ENCODE measurements around the gene ITLN1. TPM values are rescaled to one million over a fixed set of nuclear protein-coding genes. Genes with fewer than 3 reads are reported as not detected.

The ITLN1 gene
- total RNA-seq, 1 donor from 2014 or later, result not detected

DNA sequence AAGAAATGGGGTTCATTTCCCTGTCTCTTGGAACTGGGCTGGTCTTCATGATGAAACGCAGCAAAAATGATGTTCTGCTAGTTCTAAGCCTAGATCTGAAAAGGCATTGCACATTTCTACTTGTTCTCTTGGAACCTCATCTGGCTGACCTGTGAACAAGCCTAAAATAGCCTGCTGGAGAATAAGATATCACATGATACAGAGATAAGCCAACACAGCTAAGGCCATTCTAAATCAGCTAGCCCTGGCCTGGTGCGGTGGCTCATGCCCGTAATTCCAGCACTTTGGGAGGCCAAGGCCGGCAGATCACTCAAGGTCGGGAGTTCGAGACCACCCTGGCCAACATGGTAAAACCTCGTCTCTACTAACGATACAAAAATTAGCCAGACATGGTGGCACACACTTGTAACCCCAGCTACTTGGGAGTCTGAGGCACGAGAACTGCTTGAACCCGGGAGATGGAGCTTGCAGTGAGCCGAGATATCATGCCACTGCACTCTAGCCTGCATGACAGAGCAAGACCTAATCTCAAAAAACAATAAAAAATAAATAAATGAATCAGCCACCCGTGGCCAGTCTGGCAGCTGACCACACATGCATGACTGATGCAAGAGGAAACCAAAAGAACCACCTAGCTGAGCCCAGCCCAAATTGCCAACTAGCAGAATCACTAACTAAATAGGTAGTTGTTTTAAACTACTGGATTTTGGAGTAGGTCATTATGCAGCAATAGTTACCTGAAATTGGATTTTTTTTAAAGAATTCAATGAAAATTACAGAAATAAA, 40.3 kb downstream of the ITLN1 start:
- no peaks in the 10 kb centered on the region for H3K9me3 Mint-ChIP-seq (ENCODE audit: unreplicated experiment)
- no peaks in the 10 kb centered on the region for H3K4me1 Mint-ChIP-seq (ENCODE audit: unreplicated experiment)
- no peak overlapping the region for H3K4me3 Mint-ChIP-seq (ENCODE audit: unreplicated experiment)
- H3K27me3 Mint-ChIP-seq (ENCODE audit: unreplicated experiment), result peaks cover 2% of the 10 kb centered on the region
- H3K36me3 Mint-ChIP-seq (ENCODE audit: unreplicated experiment), result no peaks in the 10 kb centered on the region
- DNase-seq (ENCODE audit: extremely low spot score, unreplicated experiment), result peak; percentile 27
- TF ChIP-seq, protein P1, sequence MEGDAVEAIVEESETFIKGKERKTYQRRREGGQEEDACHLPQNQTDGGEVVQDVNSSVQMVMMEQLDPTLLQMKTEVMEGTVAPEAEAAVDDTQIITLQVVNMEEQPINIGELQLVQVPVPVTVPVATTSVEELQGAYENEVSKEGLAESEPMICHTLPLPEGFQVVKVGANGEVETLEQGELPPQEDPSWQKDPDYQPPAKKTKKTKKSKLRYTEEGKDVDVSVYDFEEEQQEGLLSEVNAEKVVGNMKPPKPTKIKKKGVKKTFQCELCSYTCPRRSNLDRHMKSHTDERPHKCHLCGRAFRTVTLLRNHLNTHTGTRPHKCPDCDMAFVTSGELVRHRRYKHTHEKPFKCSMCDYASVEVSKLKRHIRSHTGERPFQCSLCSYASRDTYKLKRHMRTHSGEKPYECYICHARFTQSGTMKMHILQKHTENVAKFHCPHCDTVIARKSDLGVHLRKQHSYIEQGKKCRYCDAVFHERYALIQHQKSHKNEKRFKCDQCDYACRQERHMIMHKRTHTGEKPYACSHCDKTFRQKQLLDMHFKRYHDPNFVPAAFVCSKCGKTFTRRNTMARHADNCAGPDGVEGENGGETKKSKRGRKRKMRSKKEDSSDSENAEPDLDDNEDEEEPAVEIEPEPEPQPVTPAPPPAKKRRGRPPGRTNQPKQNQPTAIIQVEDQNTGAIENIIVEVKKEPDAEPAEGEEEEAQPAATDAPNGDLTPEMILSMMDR (IDR thresholded peaks at IDR 0.05), result no peak
- H3K27ac Mint-ChIP-seq (ENCODE audit: unreplicated experiment), result no peak overlapping the region

- no peaks in the 10 kb centered on the region for H3K36me3 Mint-ChIP-seq (ENCODE audit: unreplicated experiment)
- TF ChIP-seq, protein P1 (IDR thresholded peaks at IDR 0.05), result no peak
- H3K27me3 Mint-ChIP-seq (ENCODE audit: unreplicated experiment), result peaks cover 2% of the 10 kb centered on the region
- H3K4me1 Mint-ChIP-seq (ENCODE audit: unreplicated experiment), result no peaks in the 10 kb centered on the region
- DNase-seq (ENCODE audit: extremely low spot score, unreplicated experiment), result no peak
- no peak overlapping the region for H3K4me3 Mint-ChIP-seq (ENCODE audit: unreplicated experiment)
- no peak overlapping the region for H3K27ac Mint-ChIP-seq (ENCODE audit: unreplicated experiment)
- H3K9me3 Mint-ChIP-seq (ENCODE audit: unreplicated experiment), result no peaks in the 10 kb centered on the region
Measured at GRCh38 chr1:160841079-160841478, 43.9 kb downstream of the ITLN1 start.

DNA sequence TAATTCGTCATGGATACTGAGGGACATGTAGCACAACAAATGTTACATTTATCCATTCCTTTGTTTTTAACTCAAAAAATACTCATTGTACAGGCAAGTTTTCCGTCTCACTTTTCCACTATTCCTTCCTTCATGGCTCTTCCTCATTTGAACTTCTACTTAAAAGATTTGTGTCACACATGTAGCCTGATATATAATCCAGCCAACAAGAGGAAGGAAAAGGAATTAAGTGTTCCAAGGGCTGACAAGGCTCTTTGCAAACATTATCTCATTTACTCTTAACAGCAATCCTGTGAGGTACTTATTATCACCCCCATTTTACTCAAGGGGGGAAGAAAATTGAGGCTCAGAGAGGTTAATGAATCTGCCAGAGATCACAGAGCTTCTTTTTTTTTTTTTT, 45.2 kb downstream of the ITLN1 start:
- H3K27me3 Mint-ChIP-seq (ENCODE audit: unreplicated experiment), result peaks cover 2% of the 10 kb centered on the region

DNA sequence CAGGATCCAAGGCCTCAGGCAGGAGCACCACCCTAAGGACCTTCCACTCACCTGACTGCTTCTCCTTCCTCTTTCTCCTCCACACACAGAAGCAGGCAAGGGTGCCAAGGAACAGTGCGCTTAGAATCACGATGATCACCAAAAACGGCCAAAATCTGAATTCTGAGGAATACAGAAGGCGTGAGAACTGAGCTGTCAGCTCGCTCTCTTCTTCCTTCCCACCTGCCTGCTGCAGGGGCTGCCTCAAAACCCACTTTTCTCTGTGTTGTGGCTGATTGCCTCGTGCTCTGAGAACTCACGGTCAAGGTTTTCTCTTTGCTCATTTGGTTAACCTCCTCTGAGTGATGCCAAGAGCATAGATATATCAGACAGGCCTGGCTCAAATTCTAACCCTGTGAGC, 46.1 kb downstream of the ITLN1 start:
- no peak overlapping the region for H3K27ac Mint-ChIP-seq (ENCODE audit: unreplicated experiment)
- no peak for DNase-seq (ENCODE audit: extremely low spot score, unreplicated experiment)
- no peaks in the 10 kb centered on the region for H3K9me3 Mint-ChIP-seq (ENCODE audit: unreplicated experiment)
- peaks cover 2% of the 10 kb centered on the region for H3K27me3 Mint-ChIP-seq (ENCODE audit: unreplicated experiment)
- H3K36me3 Mint-ChIP-seq (ENCODE audit: unreplicated experiment), result no peaks in the 10 kb centered on the region
- TF ChIP-seq, protein P1 (IDR thresholded peaks at IDR 0.05), result no peak
- H3K4me3 Mint-ChIP-seq (ENCODE audit: unreplicated experiment), result no peak overlapping the region
- no peaks in the 10 kb centered on the region for H3K4me1 Mint-ChIP-seq (ENCODE audit: unreplicated experiment)

More for the DNA sequence above, 45.2 kb downstream of the ITLN1 start:
- TF ChIP-seq, protein P1 (IDR thresholded peaks at IDR 0.05), result no peak
- no peak for DNase-seq (ENCODE audit: extremely low spot score, unreplicated experiment)
- H3K4me1 Mint-ChIP-seq (ENCODE audit: unreplicated experiment), result no peaks in the 10 kb centered on the region
- no peak overlapping the region for H3K4me3 Mint-ChIP-seq (ENCODE audit: unreplicated experiment)
- no peak overlapping the region for H3K27ac Mint-ChIP-seq (ENCODE audit: unreplicated experiment)
- no peaks in the 10 kb centered on the region for H3K36me3 Mint-ChIP-seq (ENCODE audit: unreplicated experiment)
- no peaks in the 10 kb centered on the region for H3K9me3 Mint-ChIP-seq (ENCODE audit: unreplicated experiment)

DNA sequence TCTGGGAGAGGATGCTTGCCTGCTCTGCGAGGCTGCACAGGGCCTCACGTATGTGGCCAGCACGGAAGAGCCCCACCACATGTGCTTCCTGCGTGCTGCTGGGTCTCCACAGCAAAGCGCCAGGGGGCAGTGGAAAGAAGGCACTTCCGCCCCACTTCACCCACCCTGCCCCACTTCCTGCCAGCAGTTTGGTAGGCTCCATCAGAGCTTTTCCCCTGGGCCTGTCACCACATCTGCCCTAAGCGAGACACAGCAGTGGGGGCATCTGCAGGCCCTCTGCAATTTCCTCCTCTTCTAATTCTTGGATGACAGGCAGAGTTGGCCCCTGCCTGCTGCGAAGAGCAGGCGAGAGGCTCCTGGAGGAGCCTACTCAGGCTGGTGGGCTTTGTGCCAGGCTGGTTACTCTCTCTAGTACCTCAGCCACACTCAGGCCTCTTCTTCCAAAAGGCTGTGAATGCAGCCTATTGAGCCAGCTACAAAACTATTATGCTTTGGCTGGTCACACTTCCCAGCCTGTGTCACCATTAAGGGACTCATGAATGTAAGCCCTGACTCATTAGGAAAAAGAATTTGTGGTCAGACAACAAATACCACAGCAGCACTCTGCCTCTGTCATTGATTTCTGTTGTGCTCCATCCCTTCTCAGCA, 47.3 kb downstream of the ITLN1 start:
- no peak for DNase-seq (ENCODE audit: extremely low spot score, unreplicated experiment)
- H3K4me1 Mint-ChIP-seq (ENCODE audit: unreplicated experiment), result no peaks in the 10 kb centered on the region
- H3K36me3 Mint-ChIP-seq (ENCODE audit: unreplicated experiment), result no peaks in the 10 kb centered on the region
- H3K4me3 Mint-ChIP-seq (ENCODE audit: unreplicated experiment), result no peak overlapping the region
- H3K27me3 Mint-ChIP-seq (ENCODE audit: unreplicated experiment), result peaks cover 2% of the 10 kb centered on the region
- TF ChIP-seq, protein P1 (IDR thresholded peaks at IDR 0.05), result no peak
- no peak overlapping the region for H3K27ac Mint-ChIP-seq (ENCODE audit: unreplicated experiment)
- H3K9me3 Mint-ChIP-seq (ENCODE audit: unreplicated experiment), result no peaks in the 10 kb centered on the region
